Measurements from ENCODE around the gene EIF5.

The EIF5 gene

GRCh38 chr14:103372552-103373304, 38.7 kb downstream of the EIF5 start:
- DNase-seq = no peak

- DNase-seq = no peak
Measured at GRCh38 chr14:103374121-103374520, 40.1 kb downstream of the EIF5 start.

GRCh38 chr14:103377522-103378037, 43.5 kb downstream of the EIF5 start:
- no peak for DNase-seq

GRCh38 chr14:103378038-103378854, 44.2 kb downstream of the EIF5 start:
- no peak for DNase-seq

- no peak for DNase-seq
Measured at GRCh38 chr14:103380719-103381377, 46.8 kb downstream of the EIF5 start.

- DNase-seq = no peak
Measured at GRCh38 chr14:103382376-103382775, 48.3 kb downstream of the EIF5 start.

- no peak for DNase-seq
Measured at GRCh38 chr14:103384450-103385151, 50.6 kb downstream of the EIF5 start.

GRCh38 chr14:103385152-103385928, 51.3 kb downstream of the EIF5 start, which contains the start of gene MARK3:
Gene MARK3 (plus strand): TSS chr14:103385415. CDS start chr14:103386030, 615 bp downstream.
- DNase-seq = peak; percentile 98

GRCh38 chr14:103385929-103386712, 52.1 kb downstream of the EIF5 start:
- peak; percentile 17 for DNase-seq

- no peak for DNase-seq
Measured at GRCh38 chr14:103386713-103387329, 52.8 kb downstream of the EIF5 start.

- DNase-seq = no peak
Measured at GRCh38 chr14:103388664-103389063, 54.6 kb downstream of the EIF5 start.

- DNase-seq = no peak
Measured at GRCh38 chr14:103390605-103391004, 56.6 kb downstream of the EIF5 start.

GRCh38 chr14:103391048-103391447, 57.0 kb downstream of the EIF5 start:
- DNase-seq = peak; percentile 10

- no peak for DNase-seq
Measured at GRCh38 chr14:103392106-103392505, 58.1 kb downstream of the EIF5 start.

GRCh38 chr14:103392572-103392971, 58.5 kb downstream of the EIF5 start:
- DNase-seq = no peak

- no peak for DNase-seq
Measured at GRCh38 chr14:103393070-103393469, 59.0 kb downstream of the EIF5 start.

- DNase-seq = no peak
Measured at GRCh38 chr14:103393676-103394626, 59.9 kb downstream of the EIF5 start.

Measured in stimulated activated naive CD4-positive, alpha-beta T cell treated with Interleukin-2 at 50 U/mL for 16 hours (primary cell).